Measurements from ENCODE around the gene SSTR1. TPM values are rescaled to one million over a fixed set of nuclear protein-coding genes. Genes with fewer than 3 reads are reported as not detected.

The SSTR1 gene
- total RNA-seq (1.2 and 1.4 TPM in 2 replicates), polyA plus RNA-seq (1.9 and 2.2 TPM in 2 replicates), polyA minus RNA-seq (1.9 and 2.9 TPM in 2 replicates), Bru-seq, nascent RNA (percentile 31 among the genes with signal in this experiment), BruChase-seq, experiment 1, labeled RNA remaining after a 6-hour chase (percentile 27 among the genes with signal in this experiment), BruChase-seq, experiment 2, labeled RNA remaining after a 2-hour chase (percentile 40 among the genes with signal in this experiment)
- polyA plus RNA-seq (2011; cell fraction: cytosol; rRNA removed) = 1.1 and 1.3 TPM in 2 replicates
- polyA plus RNA-seq (2011; cell fraction: nucleus; rRNA removed) = 1.5 and 1.7 TPM in 2 replicates
- 0.12 and 0.39 TPM in 2 replicates for polyA plus RNA-seq (2012)
- polyA minus RNA-seq (2011; cell fraction: cytosol; rRNA and poly(A)+ RNA removed) = 13.7 TPM
- 1.5 and 2.1 TPM in 2 replicates for polyA minus RNA-seq (2011; cell fraction: nucleus; rRNA and poly(A)+ RNA removed)
- long read RNA-seq, partial matches to known transcripts = 0 of 2 reads
- long read RNA-seq, other reads (novel, unspliced or antisense) = 2 of 2 reads

- Histone ChIP-seq H3K27ac (ENCODE audit: insufficient read depth, low read depth, low read length) (no peak within 1 kb of the TSS), H2AFZ (ENCODE audit: low read depth, low read length) (peak within 1 kb of the TSS; percentile 81), H3K79me2 (ENCODE audit: control insufficient read depth, insufficient read depth, low read length) (no peaks in the 10 kb centered on the region), H3K9me1 (replicated peaks; ENCODE audit: control insufficient read depth, extremely low read depth, insufficient read depth, low read length) (no peaks in the 10 kb centered on the region), H3K9ac (replicated peaks; ENCODE audit: extremely low read depth, insufficient read depth, low read length) (no peak within 1 kb of the TSS), H3K36me3 (ENCODE audit: control insufficient read depth in 2 of 2, extremely low read depth in 1 of 2, insufficient read depth in 2 of 2, low read length in 2 of 2) (no peaks in the 10 kb centered on the region), H4K20me1 (replicated peaks; ENCODE audit: control insufficient read depth, extremely low read depth, insufficient read depth, low read length) (no peaks in the 10 kb centered on the region), H3K4me1 (ENCODE audit: control insufficient read depth, extremely low read depth, insufficient read depth, low read length) (peaks cover 36% of the 10 kb centered on the region), H3K4me3 (replicated peaks in 1 of 3; ENCODE audit: insufficient read depth in 1 of 3, low read depth in 1 of 3, low read length in 3 of 3) (peak within 1 kb of the TSS; percentile 20 to 58 (median 44)), H3K4me2 (ENCODE audit: insufficient read depth, low read length) (peak within 1 kb of the TSS; percentile 95), H3K27me3 (ENCODE audit: control insufficient read depth in 2 of 2, insufficient read depth in 2 of 2, low read length in 2 of 2) (no peaks in the 10 kb centered on the region), H3K9me3 (replicated peaks; ENCODE audit: control insufficient read depth, insufficient read depth, low read length) (no peaks in the 10 kb centered on the region)
- FAIRE-seq = peak; percentile 15
- dilution Hi-C loops (cut with MboI; ENCODE audit: extremely low pct_ligation_motif_present, low sequenced_read_pairs) (no loop called here), intact Hi-C loops (cut with micrococcal nuclease) (loop anchor here (5.0 kb wide), 2 partner anchors 194 to 809 kb away; no protein-coding TSS in a partner anchor)
- no peak for TF ChIP-seq MAX (IDR thresholded peaks at IDR 0.05; ENCODE audit: insufficient read depth, insufficient read length)
- no TSS peak for BruUV-seq (replicated peaks)
- peak; percentile 36 for DNase-seq (ENCODE audit: low read depth, low spot score)
- ChIA-PET CTCF (interaction anchor here (0.7 to 3.0 kb wide), 13 partner anchors 10 to 826 kb away, joined by 3 to 12 read pairs (median 7); partner anchors contain the start of gene CLEC14A), POLR2A (no interaction called here)
Measured at GRCh38 chr14:38207736-38208617, at the start of gene SSTR1. Gene SSTR1, plus strand, starts transcription at chr14:38207904. Its CDS starts 1,486 bp downstream, at chr14:38209390.

- DNase-seq (ENCODE audit: low read depth, low spot score) (peak; percentile 72), FAIRE-seq (peak; percentile 24)
- H3K9ac ChIP-seq (replicated peaks; ENCODE audit: extremely low read depth, insufficient read depth, low read length) = no peak overlapping the region
- no peak overlapping the region for H3K27ac ChIP-seq (ENCODE audit: insufficient read depth, low read depth, low read length)
- no peaks in the 10 kb centered on the region for H3K27me3 ChIP-seq (ENCODE audit: control insufficient read depth in 2 of 2, insufficient read depth in 2 of 2, low read length in 2 of 2)
- intact Hi-C loops (cut with micrococcal nuclease) (no loop called here), dilution Hi-C loops (cut with MboI; ENCODE audit: extremely low pct_ligation_motif_present, low sequenced_read_pairs) (no loop called here)
- TF ChIP-seq JUN (IDR thresholded peaks at IDR 0.05; ENCODE audit: borderline replicate concordance, insufficient read depth, insufficient read length, low read depth) (peak; percentile 34), MAX (IDR thresholded peaks at IDR 0.05; ENCODE audit: insufficient read depth, insufficient read length) (no peak), FOS (IDR thresholded peaks at IDR 0.05; ENCODE audit: borderline replicate concordance, insufficient read depth, low read length) (peak; percentile 72)
- H4K20me1 ChIP-seq (replicated peaks; ENCODE audit: control insufficient read depth, extremely low read depth, insufficient read depth, low read length) = no peaks in the 10 kb centered on the region
- CTCF ChIA-PET = interaction anchor here (0.7 to 1.4 kb wide), 4 partner anchors 8 to 69 kb away, joined by 3 to 5 read pairs (median 3); no protein-coding TSS in a partner anchor
- no TSS peak for BruUV-seq (replicated peaks)
- no peaks in the 10 kb centered on the region for H3K9me1 ChIP-seq (replicated peaks; ENCODE audit: control insufficient read depth, extremely low read depth, insufficient read depth, low read length)
- no peak overlapping the region for H3K4me3 ChIP-seq (replicated peaks in 1 of 3; ENCODE audit: insufficient read depth in 1 of 3, low read depth in 1 of 3, low read length in 3 of 3)
- no peaks in the 10 kb centered on the region for H3K36me3 ChIP-seq (ENCODE audit: control insufficient read depth in 2 of 2, extremely low read depth in 1 of 2, insufficient read depth in 2 of 2, low read length in 2 of 2)
- H3K4me1 ChIP-seq (ENCODE audit: control insufficient read depth, extremely low read depth, insufficient read depth, low read length) = peaks cover 13% of the 10 kb centered on the region
- H3K4me2 ChIP-seq (ENCODE audit: insufficient read depth, low read length) = peak overlapping the region; percentile 69
- POLR2A ChIA-PET = no interaction called here
- H3K9me3 ChIP-seq (replicated peaks; ENCODE audit: control insufficient read depth, insufficient read depth, low read length) = no peaks in the 10 kb centered on the region
- no peak overlapping the region for H2AFZ ChIP-seq (ENCODE audit: low read depth, low read length)
- H3K79me2 ChIP-seq (ENCODE audit: control insufficient read depth, insufficient read depth, low read length) = no peaks in the 10 kb centered on the region
Measured at GRCh38 chr14:38158468-38158867, 49.2 kb upstream of the SSTR1 start.
